Thyroid gland (tissue), 4 donors: ENCODE data around the gene ARHGAP12.

Source experiments
- CTCF ChIP-seq, 6 experiments: fragments of 200-600 bp in 3 of 6; fragments of 450-650 bp in 3 of 6; sonication (generic) in 3 of 6; IDR thresholded peaks; one replicate each; pipeline ENCODE4 v1.5.1; 2016 to 2019; ENCODE audit warnings: antibody characterized with exemption in 6 of 6, mild to moderate bottlenecking in 2 of 6, inconsistent platforms in 1 of 6, moderate library complexity in 1 of 6
- POLR2A ChIP-seq, 2 donors: fragments of 450-650 bp; IDR thresholded peaks; one replicate each; pipeline ENCODE4 v1.6.1; 2017; ENCODE audit warnings: antibody characterized with exemption in 2 of 2, mild to moderate bottlenecking in 2 of 2, moderate library complexity in 1 of 2

DNA sequence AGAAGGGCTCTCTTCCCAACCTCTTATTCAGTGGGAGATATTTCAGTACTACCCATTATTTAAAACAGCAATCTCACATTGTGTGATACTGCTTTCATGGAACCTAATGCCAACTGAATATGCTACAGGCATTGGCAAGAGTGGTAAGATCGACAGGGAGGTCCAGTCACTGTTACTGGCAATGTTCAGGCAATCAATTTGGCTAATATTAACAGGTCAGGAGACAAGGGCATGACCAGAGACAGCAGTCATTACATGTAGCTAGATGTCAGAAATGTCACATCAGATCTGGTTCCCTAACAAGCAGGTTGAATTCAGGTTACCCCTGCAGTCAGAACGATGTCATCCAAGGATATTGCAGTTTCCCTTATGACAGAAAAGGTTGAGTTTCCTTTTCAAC, 129.4 kb downstream of the ARHGAP12 start:
- TF ChIP-seq CTCF (IDR thresholded peaks at IDR 0.05) (no peak), POLR2A (IDR thresholded peaks at IDR 0.05) (no peak)
